ENCODE measurements around the gene SPTLC2.

Gene SPTLC2

DNA sequence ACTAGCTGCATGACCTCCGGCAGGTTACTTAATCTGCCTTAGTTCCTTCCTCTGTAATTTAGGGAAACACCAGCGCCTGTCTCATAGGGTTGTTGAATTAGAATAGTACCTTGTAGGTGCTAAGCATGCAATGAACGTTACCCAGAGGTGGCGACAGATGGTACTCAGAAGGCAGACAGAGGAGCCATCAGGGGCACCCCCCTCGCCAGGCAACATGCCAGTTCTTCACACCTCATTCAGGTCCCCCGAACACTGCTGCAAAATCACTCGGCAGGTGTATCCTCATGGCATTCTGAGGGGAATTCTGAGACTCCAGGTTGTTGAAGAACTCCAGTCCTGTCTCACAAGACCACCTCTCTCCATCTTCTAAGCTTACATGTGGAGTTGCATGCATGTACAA lies 127.9 kb downstream of the SPTLC2 start:
- ATAC-seq, result no peak
- no peak for TF ChIP-seq TOX (CRISPR knock-in tag; IDR thresholded peaks at IDR 0.05; ENCODE audit: borderline replicate concordance)
- no peak for TF ChIP-seq ZNF70 (CRISPR knock-in tag; IDR thresholded peaks at IDR 0.05)
- TF ChIP-seq OSR1 (CRISPR knock-in tag; IDR thresholded peaks at IDR 0.05), result no peak
- no peak for TF ChIP-seq BACH2 (CRISPR knock-in tag; IDR thresholded peaks at IDR 0.05; ENCODE audit: borderline replicate concordance)
- TF ChIP-seq TCF4 (CRISPR knock-in tag; IDR thresholded peaks at IDR 0.05; ENCODE audit: borderline replicate concordance), result no peak
- TF ChIP-seq, protein P1, sequence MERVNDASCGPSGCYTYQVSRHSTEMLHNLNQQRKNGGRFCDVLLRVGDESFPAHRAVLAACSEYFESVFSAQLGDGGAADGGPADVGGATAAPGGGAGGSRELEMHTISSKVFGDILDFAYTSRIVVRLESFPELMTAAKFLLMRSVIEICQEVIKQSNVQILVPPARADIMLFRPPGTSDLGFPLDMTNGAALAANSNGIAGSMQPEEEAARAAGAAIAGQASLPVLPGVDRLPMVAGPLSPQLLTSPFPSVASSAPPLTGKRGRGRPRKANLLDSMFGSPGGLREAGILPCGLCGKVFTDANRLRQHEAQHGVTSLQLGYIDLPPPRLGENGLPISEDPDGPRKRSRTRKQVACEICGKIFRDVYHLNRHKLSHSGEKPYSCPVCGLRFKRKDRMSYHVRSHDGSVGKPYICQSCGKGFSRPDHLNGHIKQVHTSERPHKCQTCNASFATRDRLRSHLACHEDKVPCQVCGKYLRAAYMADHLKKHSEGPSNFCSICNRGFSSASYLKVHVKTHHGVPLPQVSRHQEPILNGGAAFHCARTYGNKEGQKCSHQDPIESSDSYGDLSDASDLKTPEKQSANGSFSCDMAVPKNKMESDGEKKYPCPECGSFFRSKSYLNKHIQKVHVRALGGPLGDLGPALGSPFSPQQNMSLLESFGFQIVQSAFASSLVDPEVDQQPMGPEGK (CRISPR knock-in tag; IDR thresholded peaks at IDR 0.05; ENCODE audit: borderline replicate concordance), result no peak
- TF ChIP-seq ZNF8 (CRISPR knock-in tag; IDR thresholded peaks at IDR 0.05), result no peak

DNA sequence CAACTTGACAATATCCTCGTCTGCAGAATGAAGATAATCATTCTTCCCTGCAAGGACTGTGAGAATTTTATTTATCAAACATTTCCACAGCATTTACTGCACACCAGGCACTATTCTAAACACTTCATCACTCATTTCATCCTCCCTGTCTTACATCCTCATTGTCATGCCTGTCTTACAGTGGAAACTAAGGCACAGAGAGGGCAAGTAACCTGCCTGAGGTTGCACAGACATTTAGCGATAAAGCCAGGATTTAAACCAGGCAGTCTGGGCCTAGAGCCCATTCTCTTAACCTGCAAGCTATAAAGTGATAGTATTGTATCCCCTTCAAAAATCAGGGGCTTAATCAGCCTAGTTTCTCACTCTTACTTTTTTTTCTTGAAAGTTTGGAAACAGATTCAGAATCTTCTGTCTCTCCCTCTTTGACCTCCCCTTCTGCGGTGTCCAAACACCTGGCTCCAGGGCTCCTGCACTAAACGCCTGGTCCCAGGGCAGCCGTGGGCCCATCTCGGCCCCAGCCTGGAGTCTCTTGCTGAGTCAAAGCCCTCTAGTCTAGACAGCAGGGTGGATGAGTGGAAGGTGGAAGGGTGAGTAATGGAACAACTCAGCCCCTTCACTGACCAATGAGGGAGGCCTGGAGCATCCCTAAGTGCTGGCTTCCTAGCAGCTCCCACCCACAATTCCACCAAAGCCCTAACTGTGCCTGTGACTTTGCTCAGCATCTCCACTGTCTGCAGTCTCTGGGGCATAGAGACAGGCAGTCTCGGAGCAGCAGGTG lies 130.3 kb downstream of the SPTLC2 start:
- peak; percentile 81 for ATAC-seq
- no peak for TF ChIP-seq PPARA (CRISPR knock-in tag; IDR thresholded peaks at IDR 0.05; ENCODE audit: borderline replicate concordance)
- no peak for TF ChIP-seq POU6F1 (CRISPR knock-in tag; IDR thresholded peaks at IDR 0.05; ENCODE audit: borderline replicate concordance, low read depth)
- TF ChIP-seq BACH2 (CRISPR knock-in tag; IDR thresholded peaks at IDR 0.05; ENCODE audit: borderline replicate concordance), result no peak
- TF ChIP-seq ZNF70 (CRISPR knock-in tag; IDR thresholded peaks at IDR 0.05), result no peak
- TF ChIP-seq, protein P1 (CRISPR knock-in tag; IDR thresholded peaks at IDR 0.05; ENCODE audit: borderline replicate concordance), result no peak

DNA sequence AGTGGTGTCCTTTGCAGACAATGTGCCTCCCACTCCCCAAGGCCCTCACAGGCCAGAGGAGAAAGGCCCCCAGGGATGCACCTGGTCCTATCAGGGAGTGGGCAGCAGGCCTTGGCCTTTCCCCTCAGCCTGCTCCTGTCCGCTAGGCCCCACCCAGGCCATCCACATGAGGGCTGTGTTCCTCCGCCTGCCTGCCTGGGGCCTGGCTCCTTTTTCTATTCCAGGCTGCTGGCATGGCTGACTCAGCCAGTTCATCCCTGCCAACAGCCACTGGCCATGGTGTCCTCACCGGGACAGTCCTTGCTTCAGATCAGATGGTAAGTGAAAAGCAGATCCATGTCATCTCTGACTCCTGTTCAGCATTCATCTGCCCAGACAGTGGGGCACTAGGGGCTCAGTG lies 131.2 kb downstream of the SPTLC2 start:
- no peak for TF ChIP-seq ZFP30 (CRISPR knock-in tag; IDR thresholded peaks at IDR 0.05)
- TF ChIP-seq ESRRG (CRISPR knock-in tag; IDR thresholded peaks at IDR 0.05), result no peak
- TF ChIP-seq CREB5 (CRISPR knock-in tag; IDR thresholded peaks at IDR 0.05; ENCODE audit: low read depth), result no peak
- TF ChIP-seq, protein P1 (CRISPR knock-in tag; IDR thresholded peaks at IDR 0.05; ENCODE audit: borderline replicate concordance), result no peak
- TF ChIP-seq CSRNP3 (CRISPR knock-in tag; IDR thresholded peaks at IDR 0.05), result no peak
- TF ChIP-seq BACH2 (CRISPR knock-in tag; IDR thresholded peaks at IDR 0.05; ENCODE audit: borderline replicate concordance), result no peak
- no peak for TF ChIP-seq ZNF70 (CRISPR knock-in tag; IDR thresholded peaks at IDR 0.05)
- no peak for TF ChIP-seq ARNTL (CRISPR knock-in tag; IDR thresholded peaks at IDR 0.05; ENCODE audit: borderline replicate concordance, low read depth)
- no peak for TF ChIP-seq CSDC2 (CRISPR knock-in tag; IDR thresholded peaks at IDR 0.05)
- TF ChIP-seq SNAI2 (CRISPR knock-in tag; IDR thresholded peaks at IDR 0.05), result no peak
- no peak for TF ChIP-seq POU6F1 (CRISPR knock-in tag; IDR thresholded peaks at IDR 0.05; ENCODE audit: borderline replicate concordance, low read depth)
- TF ChIP-seq RARB (CRISPR knock-in tag; IDR thresholded peaks at IDR 0.05), result no peak
- TF ChIP-seq PPARA (CRISPR knock-in tag; IDR thresholded peaks at IDR 0.05; ENCODE audit: borderline replicate concordance), result no peak
- ATAC-seq, result peak; percentile 43
